ENCODE measurements around the gene AGTPBP1.
"Not testable (repeated sequence)": the region's sequence is repeated elsewhere in the genome, so short reads cannot be mapped to it uniquely, and the experiment has no call there.

The AGTPBP1 gene

GRCh38 chr9:85719411-85719810 lies 22.3 kb downstream of the AGTPBP1 start:
- not testable (repeated sequence) for DNase-seq

GRCh38 chr9:85717818-85718217 lies 23.9 kb downstream of the AGTPBP1 start:
- not testable (repeated sequence) for DNase-seq

- DNase-seq, result no peak
Observed at GRCh38 chr9:85717220-85717619, 24.5 kb downstream of the AGTPBP1 start.

GRCh38 chr9:85716031-85716877 lies 25.5 kb downstream of the AGTPBP1 start:
- no peak for DNase-seq

GRCh38 chr9:85715587-85715986 lies 26.2 kb downstream of the AGTPBP1 start:
- DNase-seq, result no peak

GRCh38 chr9:85713897-85714296 lies 27.9 kb downstream of the AGTPBP1 start:
- DNase-seq, result no peak

GRCh38 chr9:85704744-85705143 lies 37.0 kb downstream of the AGTPBP1 start:
- DNase-seq, result no peak

GRCh38 chr9:85703398-85703797 lies 38.4 kb downstream of the AGTPBP1 start:
- no peak for DNase-seq

GRCh38 chr9:85702726-85703289 lies 38.9 kb downstream of the AGTPBP1 start:
- DNase-seq, result no peak

- no peak for DNase-seq
Observed at GRCh38 chr9:85702191-85702590, 39.6 kb downstream of the AGTPBP1 start.

GRCh38 chr9:85700330-85700729 lies 41.4 kb downstream of the AGTPBP1 start:
- DNase-seq, result no peak

GRCh38 chr9:85688361-85688760 lies 53.4 kb downstream of the AGTPBP1 start:
- no peak for DNase-seq

GRCh38 chr9:85685081-85685480 lies 56.7 kb downstream of the AGTPBP1 start:
- DNase-seq, result no peak

- no peak for DNase-seq
Observed at GRCh38 chr9:85676790-85677189, 65.0 kb downstream of the AGTPBP1 start.

GRCh38 chr9:85667374-85667773 lies 74.4 kb downstream of the AGTPBP1 start:
- no peak for DNase-seq

GRCh38 chr9:85666086-85666485 lies 75.7 kb downstream of the AGTPBP1 start:
- no peak for DNase-seq

- no peak for DNase-seq
Observed at GRCh38 chr9:85662573-85662972, 79.2 kb downstream of the AGTPBP1 start.

- no peak for DNase-seq
Observed at GRCh38 chr9:85658716-85659115, 83.0 kb downstream of the AGTPBP1 start.

- DNase-seq, result no peak
Observed at GRCh38 chr9:85653153-85653552, 88.6 kb downstream of the AGTPBP1 start.

- DNase-seq, result no peak
Observed at GRCh38 chr9:85647571-85647970, 94.2 kb downstream of the AGTPBP1 start.

GRCh38 chr9:85645909-85646627 lies 95.7 kb downstream of the AGTPBP1 start:
- no peak for DNase-seq

GRCh38 chr9:85640425-85640824 lies 101.3 kb downstream of the AGTPBP1 start:
- no peak for DNase-seq

GRCh38 chr9:85639675-85640186 lies 102.0 kb downstream of the AGTPBP1 start:
- DNase-seq, result no peak

- no peak for DNase-seq
Observed at GRCh38 chr9:85631809-85632208, 109.9 kb downstream of the AGTPBP1 start.
